Activated B cell treated with CpG ODN at 0.5 μM for 24 hours (primary cell): Measurements from ENCODE around the gene DNAAF5. TPM values are rescaled to one million over a fixed set of nuclear protein-coding genes. Genes with fewer than 3 reads are reported as not detected.

Experiments
- ATAC-seq: fragments of 200-7000 bp; cut with Tn5 transposase; one replicate; pipeline ENCODE4 v1.10.0; 2021; ENCODE audit warnings: low read depth, mild to moderate bottlenecking, moderate library complexity
- CTCF ChIA-PET: fragments of 350-600 bp; sonication (Branson Sonifier 250); formaldehyde crosslinking; loops from one replicate; lab custom pipeline; 2021; ENCODE audit warnings: antibody characterized with exemption; lab: Charles Lee
- POLR2A ChIA-PET: fragments of 350-600 bp; sonication (Branson Sonifier 250); formaldehyde crosslinking; loops from one replicate; lab custom pipeline; 2021; ENCODE audit warnings: antibody characterized with exemption; lab: Charles Lee
- DNase-seq: peaks from one replicate; pipeline ENCODE4 v3.0.0; 2022
- H3K27ac Mint-ChIP-seq: one replicate; pipeline ENCODE4 v1.8.0; 2020; ENCODE audit warnings: mixed read lengths
- H3K27me3 Mint-ChIP-seq: one replicate; pipeline ENCODE4 v1.8.0; 2021; ENCODE audit warnings: mixed read lengths
- H3K36me3 Mint-ChIP-seq: one replicate; pipeline ENCODE4 v1.8.0; 2021; ENCODE audit warnings: low read depth, mixed read lengths
- H3K4me1 Mint-ChIP-seq: one replicate; pipeline ENCODE4 v1.8.0; 2021; ENCODE audit warnings: mixed read lengths
- H3K4me3 Mint-ChIP-seq: one replicate; pipeline ENCODE4 v1.8.0; 2020; ENCODE audit warnings: mild to moderate bottlenecking, mixed read lengths
- H3K9me3 Mint-ChIP-seq: one replicate; pipeline ENCODE4 v1.8.0; 2020; ENCODE audit warnings: mixed read lengths
- CTCF ChIP-seq: fragments of 200-600 bp; IDR thresholded peaks from one replicate; pipeline ENCODE4 v1.8.0; 2022; ENCODE audit warnings: antibody characterized with exemption, mild to moderate bottlenecking
- intact Hi-C: fragments of 100-400 bp; cut with micrococcal nuclease; formaldehyde crosslinking; loops from one replicate; pipeline ENCODE4 v1.15.1; 2024
- total RNA-seq: library from RNA; stranded (reverse); gene quantifications from 2 replicates; pipeline ENCODE4 v1.2.3, GENCODE V29; 2022

The DNAAF5 gene
- total RNA-seq, 1 donor from 2014 or later: 23.5 TPM

DNA sequence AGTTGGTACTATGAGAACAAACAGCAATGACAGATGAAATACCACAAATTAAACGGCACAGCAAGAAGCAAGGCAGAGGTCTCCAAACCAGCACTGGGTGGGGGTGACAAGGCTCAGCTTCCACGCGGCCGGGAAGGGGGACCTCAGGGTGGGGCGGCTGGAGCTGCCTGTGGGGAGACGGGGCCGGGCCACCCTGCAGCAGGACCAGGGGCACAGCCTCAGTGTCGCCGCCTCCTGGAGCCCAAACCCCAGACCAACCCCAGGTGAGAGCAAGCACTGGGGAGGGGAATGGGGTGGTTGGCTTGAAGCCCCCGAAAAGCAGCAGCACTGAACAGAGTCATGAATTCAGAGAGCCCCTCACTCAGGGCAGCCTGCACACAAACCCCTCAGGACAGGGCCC, 49.9 kb downstream of the DNAAF5 start:
- ChIA-PET CTCF (interaction anchor here (1.1 kb wide), 1 partner anchor 10 kb away, joined by 3 read pairs; no protein-coding TSS in a partner anchor), POLR2A (no interaction called here)
- Mint-ChIP-seq H3K4me1 (no peaks in the 10 kb centered on the region), H3K36me3 (peaks cover 53% of the 10 kb centered on the region), H3K27me3 (no peaks in the 10 kb centered on the region), H3K9me3 (no peaks in the 10 kb centered on the region), H3K27ac (no peak overlapping the region), H3K4me3 (no peak overlapping the region)
- no peak for TF ChIP-seq CTCF
- intact Hi-C loops: no loop called here
- ATAC-seq: no peak
- DNase-seq: no peak

GRCh38 chr7:776992-777727, 50.7 kb downstream of the DNAAF5 start:
- POLR2A ChIA-PET: no interaction called here
- H3K9me3 Mint-ChIP-seq: no peaks in the 10 kb centered on the region

GRCh38 chr7:777728-778078, 51.2 kb downstream of the DNAAF5 start:
- Mint-ChIP-seq H3K27ac (no peak overlapping the region), H3K36me3 (peaks cover 58% of the 10 kb centered on the region), H3K4me1 (no peaks in the 10 kb centered on the region), H3K4me3 (no peak overlapping the region), H3K27me3 (no peaks in the 10 kb centered on the region), H3K9me3 (no peaks in the 10 kb centered on the region)
- DNase-seq: no peak
- ChIA-PET POLR2A (no interaction called here), CTCF (no interaction called here)
- intact Hi-C loops: no loop called here
- ATAC-seq: no peak
- no peak for TF ChIP-seq CTCF

More at GRCh38 chr7:776992-777727, 50.7 kb downstream of the DNAAF5 start:
- H3K27me3 Mint-ChIP-seq: no peaks in the 10 kb centered on the region
- CTCF ChIA-PET: no interaction called here
- intact Hi-C loops: no loop called here
- H3K4me1 Mint-ChIP-seq: no peaks in the 10 kb centered on the region
- DNase-seq: no peak
- no peak overlapping the region for H3K27ac Mint-ChIP-seq
- ATAC-seq: no peak
- TF ChIP-seq CTCF: no peak
- peaks cover 56% of the 10 kb centered on the region for H3K36me3 Mint-ChIP-seq
- no peak overlapping the region for H3K4me3 Mint-ChIP-seq

GRCh38 chr7:778271-778967, 51.9 kb downstream of the DNAAF5 start:
- no peak overlapping the region for H3K27ac Mint-ChIP-seq
- peaks cover 63% of the 10 kb centered on the region for H3K36me3 Mint-ChIP-seq
- no peak for ATAC-seq
- H3K4me3 Mint-ChIP-seq: no peak overlapping the region
- intact Hi-C loops: no loop called here
- TF ChIP-seq CTCF: no peak
- no peaks in the 10 kb centered on the region for H3K4me1 Mint-ChIP-seq
- ChIA-PET CTCF (no interaction called here), POLR2A (no interaction called here)
- DNase-seq: no peak
- H3K9me3 Mint-ChIP-seq: no peaks in the 10 kb centered on the region
- no peaks in the 10 kb centered on the region for H3K27me3 Mint-ChIP-seq

DNA sequence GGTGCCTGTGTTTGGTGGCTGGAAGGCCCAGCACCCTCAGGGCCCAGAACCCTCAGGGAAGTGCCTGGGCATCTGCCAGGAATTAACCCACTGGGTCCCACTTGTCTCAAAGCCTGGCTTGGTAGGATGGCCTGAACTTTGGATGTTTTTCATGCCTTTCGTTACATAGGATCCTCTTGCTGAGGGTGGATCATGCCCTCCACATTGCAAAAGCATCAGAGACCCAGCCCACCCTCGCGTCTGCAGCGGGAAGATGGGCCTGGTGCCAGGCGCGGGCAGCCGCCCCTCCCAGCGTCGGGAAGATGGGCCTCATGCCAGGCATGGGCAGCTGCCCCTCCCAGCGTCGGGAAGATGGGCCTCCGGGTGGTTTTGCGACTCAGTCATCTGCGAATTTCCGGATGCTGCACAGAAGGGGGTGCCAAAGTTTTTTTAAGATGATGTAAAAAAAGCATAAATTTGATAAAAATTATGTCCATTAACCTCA, 52.5 kb downstream of the DNAAF5 start:
- ATAC-seq (no peak), DNase-seq (no peak)
- H3K27ac Mint-ChIP-seq: no peak overlapping the region
- no peak overlapping the region for H3K4me3 Mint-ChIP-seq
- POLR2A ChIA-PET: no interaction called here
- peaks cover 61% of the 10 kb centered on the region for H3K36me3 Mint-ChIP-seq
- no peaks in the 10 kb centered on the region for H3K27me3 Mint-ChIP-seq
- intact Hi-C loops: no loop called here
- H3K9me3 Mint-ChIP-seq: no peaks in the 10 kb centered on the region
- no peaks in the 10 kb centered on the region for H3K4me1 Mint-ChIP-seq
- TF ChIP-seq CTCF: no peak
- CTCF ChIA-PET: no interaction called here
